ENCODE data around the gene ALPP.
"Not testable (repeated sequence)": the region's sequence is repeated elsewhere in the genome, so short reads cannot be mapped to it uniquely, and the experiment has no call there.

The ALPP gene

GRCh38 chr2:232422051-232422450, 43.5 kb downstream of the ALPP start:
- no peak for DNase-seq (ENCODE audit: low spot score)

DNA sequence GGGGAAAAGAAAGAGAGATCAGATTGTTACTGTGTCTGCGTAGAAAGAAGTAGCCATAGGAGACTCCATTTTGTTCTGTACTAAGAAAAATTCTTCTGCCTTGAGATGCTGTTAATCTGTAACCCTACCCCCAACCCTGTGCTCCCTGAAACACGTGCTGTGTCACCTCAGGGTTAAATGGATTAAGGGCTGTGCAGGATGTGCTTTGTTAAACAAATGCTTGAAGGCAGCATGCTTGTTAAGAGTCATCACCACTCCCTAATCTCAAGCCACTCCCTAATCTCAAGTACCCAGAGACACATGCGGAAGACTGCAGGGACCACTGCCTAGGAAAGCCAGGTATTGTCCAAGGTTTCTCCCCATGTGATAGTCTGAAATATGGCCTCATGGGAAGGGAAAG, 44.4 kb downstream of the ALPP start:
- not testable (repeated sequence) for DNase-seq (ENCODE audit: low spot score)

DNA sequence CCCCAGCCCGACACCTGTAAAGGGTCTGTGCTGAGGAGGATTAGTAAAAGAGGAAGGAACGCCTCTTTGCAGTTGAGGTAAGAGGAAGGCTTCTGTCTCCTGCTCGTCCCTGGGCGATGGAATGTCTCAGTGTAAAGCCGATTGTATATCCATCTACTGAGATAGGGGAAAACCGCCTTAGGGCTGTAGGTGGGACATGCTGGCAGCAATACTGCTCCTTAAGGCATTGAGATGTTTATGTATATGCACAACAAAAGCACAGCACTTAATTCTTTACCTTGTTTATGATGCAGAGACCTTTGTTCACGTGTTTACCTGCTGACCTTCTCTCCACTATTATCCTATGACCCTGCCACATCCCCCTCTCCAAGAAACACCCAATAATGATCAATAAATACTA, 44.9 kb downstream of the ALPP start:
- DNase-seq (ENCODE audit: low spot score) = not testable (repeated sequence)

DNA sequence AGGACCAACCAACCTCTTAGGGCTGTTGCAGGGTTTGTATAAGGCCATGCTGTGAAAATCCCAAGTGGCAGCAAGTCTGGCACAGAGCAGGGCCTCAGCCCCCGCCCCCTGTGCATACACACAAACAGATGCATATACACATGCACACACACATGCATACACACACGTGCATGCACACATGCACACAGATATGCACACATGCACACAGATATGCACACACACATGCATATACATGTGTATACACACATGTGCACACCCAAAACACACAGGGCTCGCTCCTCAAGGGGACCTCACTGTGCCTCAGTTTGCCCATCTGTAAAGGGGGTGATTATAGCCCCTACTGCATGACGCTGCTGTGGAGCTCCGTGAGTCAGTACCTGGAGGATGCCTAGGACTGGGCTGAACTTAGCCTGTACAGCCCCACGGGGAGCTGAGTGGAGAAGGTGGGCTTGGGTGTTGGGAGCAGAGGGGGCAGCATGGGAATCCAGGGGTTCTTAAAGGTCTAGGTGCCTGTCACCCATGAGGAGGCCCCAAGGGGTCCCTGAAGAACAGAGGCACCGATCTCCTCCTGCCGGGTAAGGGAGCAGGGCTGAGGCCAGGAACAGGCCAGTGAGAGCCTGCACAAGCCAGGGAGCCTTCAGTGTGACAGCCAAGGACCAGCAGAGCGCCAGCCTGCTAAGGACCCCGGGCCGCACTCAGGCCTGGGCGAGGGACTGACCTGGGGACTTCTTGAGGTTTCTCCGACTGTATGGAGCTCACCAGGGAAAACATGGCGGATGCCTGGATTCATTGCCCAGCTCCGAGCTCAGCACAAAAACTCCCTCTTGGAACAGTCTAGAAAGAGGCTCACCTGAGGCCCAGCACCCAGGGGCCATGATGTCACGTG, 53.4 kb downstream of the ALPP start:
- DNase-seq (ENCODE audit: low spot score) = no peak
